AG04449 (cell line): ENCODE data around the gene UBE2Z.
A peak's percentile ranks its signal among the peaks of the same experiment; 100 is the strongest.

Experiments used
- CTCF ChIA-PET: fragments of 350-600 bp; formaldehyde crosslinking; extraction: SDS; loops from one replicate; lab custom pipeline; 2021; ENCODE audit warnings: antibody characterized with exemption; lab: Yijun Ruan, JAX
- POLR2A ChIA-PET: fragments of 400-600, 350-600 bp; formaldehyde crosslinking; extraction: SDS; loops from one replicate; lab custom pipeline; 2020; ENCODE audit warnings: antibody characterized with exemption, inconsistent platforms; lab: Yijun Ruan, JAX
- DNase-seq: peaks from one replicate; pipeline ENCODE4 v3.0.0-alpha.2; 2010; ENCODE audit warnings: low read depth, low spot score
- H3K4me3 ChIP-seq: 2 replicates; pipeline ENCODE4 v1.5.1; 2011; ENCODE audit warnings: low read depth, mild to moderate bottlenecking, control low read depth, low read length
- TF ChIP-seq, protein P1 (sequence below): IDR thresholded peaks from one replicate; pipeline ENCODE4 v1.5.1; 2011; ENCODE audit warnings: mild to moderate bottlenecking, moderate library complexity, low read length, control low read depth, inconsistent platforms; ENCODE audit not compliant: insufficient read depth; ENCODE audit errors: missing control alignments

Gene UBE2Z

DNA sequence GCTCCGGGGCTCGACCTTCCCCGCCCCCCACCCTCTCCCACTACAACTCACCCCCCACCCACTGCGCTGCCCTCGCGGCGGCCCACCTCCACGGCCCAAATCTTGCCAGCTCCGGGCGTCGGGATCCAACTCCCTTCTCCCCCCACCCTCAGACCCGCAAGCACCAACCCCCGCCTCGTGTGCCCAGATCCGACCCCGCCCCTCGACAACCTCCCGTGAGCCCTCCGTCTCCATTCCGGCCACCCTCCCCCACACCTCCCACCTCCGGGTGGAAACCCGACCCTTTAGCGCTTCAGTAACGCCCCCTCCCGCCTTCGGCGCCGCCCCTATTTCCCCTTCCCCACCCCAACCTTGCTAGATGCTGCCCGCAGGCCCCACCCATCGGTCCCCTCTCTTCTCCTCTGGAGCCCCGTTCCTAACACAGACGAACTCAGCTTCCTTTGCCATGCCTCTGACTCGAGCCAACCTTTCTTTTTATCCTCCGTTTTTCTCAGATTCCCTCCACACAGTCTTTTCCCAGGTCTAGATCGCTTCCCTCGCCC lies 717 bp downstream of the UBE2Z start:
- ChIA-PET POLR2A (interaction anchor here (1.1 to 1.9 kb wide), 2 partner anchors 16 to 35 kb away, joined by 3 to 12 read pairs; partner anchors contain the start of gene ATP5MC1), CTCF (interaction anchor here (0.6 to 2.9 kb wide), 5 partner anchors 11 to 124 kb away, joined by 3 to 18 read pairs (median 4); no protein-coding TSS in a partner anchor)
- DNase-seq = no peak
- peak overlapping the region; percentile 74 for H3K4me3 ChIP-seq
- TF ChIP-seq, protein P1, sequence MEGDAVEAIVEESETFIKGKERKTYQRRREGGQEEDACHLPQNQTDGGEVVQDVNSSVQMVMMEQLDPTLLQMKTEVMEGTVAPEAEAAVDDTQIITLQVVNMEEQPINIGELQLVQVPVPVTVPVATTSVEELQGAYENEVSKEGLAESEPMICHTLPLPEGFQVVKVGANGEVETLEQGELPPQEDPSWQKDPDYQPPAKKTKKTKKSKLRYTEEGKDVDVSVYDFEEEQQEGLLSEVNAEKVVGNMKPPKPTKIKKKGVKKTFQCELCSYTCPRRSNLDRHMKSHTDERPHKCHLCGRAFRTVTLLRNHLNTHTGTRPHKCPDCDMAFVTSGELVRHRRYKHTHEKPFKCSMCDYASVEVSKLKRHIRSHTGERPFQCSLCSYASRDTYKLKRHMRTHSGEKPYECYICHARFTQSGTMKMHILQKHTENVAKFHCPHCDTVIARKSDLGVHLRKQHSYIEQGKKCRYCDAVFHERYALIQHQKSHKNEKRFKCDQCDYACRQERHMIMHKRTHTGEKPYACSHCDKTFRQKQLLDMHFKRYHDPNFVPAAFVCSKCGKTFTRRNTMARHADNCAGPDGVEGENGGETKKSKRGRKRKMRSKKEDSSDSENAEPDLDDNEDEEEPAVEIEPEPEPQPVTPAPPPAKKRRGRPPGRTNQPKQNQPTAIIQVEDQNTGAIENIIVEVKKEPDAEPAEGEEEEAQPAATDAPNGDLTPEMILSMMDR = no peak

DNA sequence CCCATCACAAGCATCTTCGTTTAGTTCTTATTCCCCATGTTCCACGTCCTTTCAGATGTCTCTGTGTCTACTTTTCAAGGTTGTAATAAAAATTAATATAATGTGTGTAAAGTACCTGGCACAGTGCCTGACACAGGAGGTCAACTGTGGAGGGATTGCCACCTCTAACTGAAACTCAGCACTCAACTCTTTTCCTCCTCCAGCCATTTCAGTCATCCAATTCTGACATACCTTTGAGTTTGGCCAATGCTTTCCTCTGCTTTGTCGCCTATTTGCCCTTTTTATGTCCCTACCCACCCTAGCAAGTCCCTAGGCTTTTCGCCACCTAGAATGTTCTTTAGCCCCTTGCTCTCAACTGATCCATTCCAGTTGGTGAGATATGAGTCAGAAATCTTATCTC lies 1.6 kb downstream of the UBE2Z start:
- POLR2A ChIA-PET = no interaction called here

DNA sequence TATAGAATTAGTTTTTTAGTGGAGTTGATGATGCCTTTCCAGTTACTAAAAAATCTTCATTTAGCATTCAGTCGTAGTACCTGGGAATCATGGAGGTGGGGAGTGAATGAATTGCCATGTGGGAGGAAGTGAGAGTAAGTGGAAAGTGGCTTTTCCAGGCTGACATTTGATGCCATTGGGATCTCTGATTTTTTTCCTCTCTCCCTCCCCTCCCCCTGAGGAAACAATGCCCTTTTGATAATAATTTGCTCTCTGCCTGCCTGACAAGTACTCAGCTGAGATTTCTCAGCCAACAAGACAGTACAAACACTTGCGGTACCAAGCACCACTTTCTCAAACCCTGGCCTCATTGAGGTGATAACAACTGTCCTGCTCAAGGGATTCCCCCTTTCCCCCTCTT lies 2.2 kb downstream of the UBE2Z start:
- ChIA-PET CTCF (interaction anchor here (1.0 to 1.5 kb wide), 2 partner anchors 122 to 125 kb away, joined by 3 to 10 read pairs; no protein-coding TSS in a partner anchor), POLR2A (interaction anchor here (0.6 kb wide), 1 partner anchor 26 kb away, joined by 3 read pairs; no protein-coding TSS in a partner anchor)
- peak overlapping the region; percentile 74; the same call in 1 of the 2 replicates for H3K4me3 ChIP-seq
- no peak for DNase-seq
- TF ChIP-seq, protein P1 = no peak

More for the DNA sequence above, 1.6 kb downstream of the UBE2Z start:
- H3K4me3 ChIP-seq = peak overlapping the region; percentile 74
- TF ChIP-seq, protein P1 = no peak
- DNase-seq = no peak
- CTCF ChIA-PET = interaction anchor here (0.7 to 2.9 kb wide), 3 partner anchors 10 to 123 kb away, joined by 3 to 18 read pairs (median 6); no protein-coding TSS in a partner anchor

DNA sequence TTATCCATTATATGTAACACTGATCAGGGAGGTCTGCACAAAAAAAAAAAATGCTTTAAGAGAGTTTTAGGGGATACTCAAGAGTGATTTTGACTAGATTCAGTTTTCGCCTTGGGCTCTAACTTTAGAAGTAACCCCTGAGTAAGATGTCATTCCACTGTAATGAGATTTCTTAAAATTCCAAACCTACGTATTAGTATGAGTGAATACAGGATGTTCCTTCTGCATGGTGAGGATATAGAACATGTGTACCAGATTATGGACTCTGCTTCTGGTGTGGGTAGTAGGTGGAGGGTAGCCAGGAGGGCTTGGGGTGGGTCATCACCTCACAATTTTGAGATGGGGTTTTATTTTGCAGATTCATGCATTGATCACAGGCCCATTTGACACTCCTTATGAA lies 4.3 kb downstream of the UBE2Z start:
- TF ChIP-seq, protein P1 = no peak
- POLR2A ChIA-PET = no interaction called here
- no peak overlapping the region for H3K4me3 ChIP-seq
- CTCF ChIA-PET = no interaction called here
- DNase-seq = no peak

DNA sequence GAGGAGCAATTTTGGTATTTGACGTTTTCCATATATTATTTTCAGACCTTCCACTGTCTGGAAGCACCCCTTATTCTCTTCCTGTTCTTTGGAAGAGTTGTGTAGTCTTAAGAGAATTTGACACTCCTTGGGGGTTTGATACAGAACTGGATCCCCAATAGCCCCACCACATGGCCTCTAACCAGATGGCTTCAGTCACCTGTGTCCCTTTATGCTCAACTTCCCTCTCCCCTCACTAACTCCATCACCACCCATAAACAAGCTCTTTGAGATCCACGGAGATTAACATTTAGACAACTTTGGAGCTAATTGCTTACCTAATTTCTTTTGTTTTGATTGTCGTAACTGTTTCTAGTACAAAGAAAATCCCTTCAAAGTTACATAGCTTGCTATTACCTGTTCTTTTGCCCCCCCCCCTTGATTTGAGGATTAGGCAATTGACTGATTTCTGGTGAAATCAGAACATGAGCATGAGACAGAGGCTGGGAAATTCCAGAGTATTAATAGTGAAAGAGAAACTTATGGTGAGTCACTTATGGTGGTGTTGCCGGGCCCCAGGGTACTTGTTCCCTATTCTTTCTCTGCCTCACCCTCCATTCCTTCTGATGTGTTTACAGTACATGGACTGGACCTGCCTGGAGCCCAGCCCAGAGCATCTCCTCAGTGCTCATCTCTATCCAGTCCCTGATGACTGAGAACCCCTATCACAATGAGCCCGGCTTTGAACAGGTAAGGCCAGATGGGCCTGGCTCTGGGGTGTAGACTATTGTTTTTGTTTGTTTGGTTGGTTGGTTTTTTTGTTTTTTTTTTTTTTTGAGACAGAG lies 7.5 kb downstream of the UBE2Z start:
- peak; percentile 72 for DNase-seq
- peak overlapping the region; percentile 20; the same call in 1 of the 2 replicates for H3K4me3 ChIP-seq

More for the DNA sequence above, 7.5 kb downstream of the UBE2Z start:
- POLR2A ChIA-PET = interaction anchor here (0.8 kb wide), 1 partner anchor 23 kb away, joined by 4 read pairs; no protein-coding TSS in a partner anchor
- TF ChIP-seq, protein P1 = no peak
- CTCF ChIA-PET = interaction anchor here (1.1 to 1.7 kb wide), 7 partner anchors 11 to 121 kb away, joined by 3 to 10 read pairs (median 3); no protein-coding TSS in a partner anchor
